Neural progenitor cell (in vitro differentiated cells): ENCODE data around the gene SHLD1. TPM values are rescaled to one million over a fixed set of nuclear protein-coding genes. Genes with fewer than 3 reads are reported as not detected.

Experiments
- DNase-seq: peaks from one replicate; pipeline ENCODE4 v3.0.0-alpha.2; 2016; ENCODE audit warnings: low spot score
- H2AFZ ChIP-seq: fragments of 200-600 bp; sonication (generic); replicated peaks from 2 replicates; pipeline ENCODE4 v1.6.1; 2016; ENCODE audit warnings: antibody characterized with exemption
- H3F3A ChIP-seq: fragments of 200-600 bp; sonication (generic); 2 replicates; pipeline ENCODE4 v1.6.1; 2016; ENCODE audit warnings: antibody characterized with exemption, low read depth
- H3K27ac ChIP-seq: fragments of 200-600 bp; sonication (generic); 2 replicates; pipeline ENCODE4 v1.5.1; 2016; ENCODE audit warnings: mild to moderate bottlenecking
- H3K27me3 ChIP-seq: fragments of 200-600 bp; sonication (generic); 2 replicates; pipeline ENCODE4 v1.6.1; 2016; ENCODE audit warnings: mild to moderate bottlenecking, moderate library complexity
- H3K36me3 ChIP-seq: fragments of 200-600 bp; sonication (generic); 2 replicates; pipeline ENCODE4 v1.5.1; 2016
- H3K4me1 ChIP-seq: fragments of 200-600 bp; sonication (generic); 2 replicates; pipeline ENCODE4 v1.6.1; 2016; ENCODE audit warnings: mixed run types
- H3K4me2 ChIP-seq: fragments of 200-600 bp; sonication (generic); 2 replicates; pipeline ENCODE4 v1.6.1; 2016
- H3K4me3 ChIP-seq: fragments of 200-600 bp; sonication (generic); 2 replicates; pipeline ENCODE4 v1.5.1; 2016
- H3K79me2 ChIP-seq: fragments of 200-600 bp; sonication (generic); 2 replicates; pipeline ENCODE4 v1.6.1; 2016; ENCODE audit warnings: low read depth
- H3K9ac ChIP-seq: fragments of 200-600 bp; sonication (generic); 2 replicates; pipeline ENCODE4 v1.6.1; 2016
- H3K9me3 ChIP-seq: fragments of 200-600 bp; sonication (generic); 2 replicates; pipeline ENCODE4 v1.5.1; 2016; ENCODE audit warnings: low read depth
- H4K20me1 ChIP-seq: fragments of 200-600 bp; sonication (generic); 2 replicates; pipeline ENCODE4 v1.6.1; 2016; ENCODE audit warnings: low read depth
- H3K27ac Mint-ChIP-seq: 3 replicates; pipeline ENCODE4 v1.8.0; 2021; ENCODE audit warnings: mixed read lengths
- H3K27me3 Mint-ChIP-seq: 2 replicates; pipeline ENCODE4 v1.8.0; 2022; ENCODE audit warnings: low read depth, mild to moderate bottlenecking, inconsistent platforms, moderate library complexity, mixed read lengths; ENCODE audit not compliant: insufficient read depth
- H3K36me3 Mint-ChIP-seq: 3 replicates; pipeline ENCODE4 v1.8.0; 2021; ENCODE audit warnings: mixed read lengths
- H3K4me1 Mint-ChIP-seq: 3 replicates; pipeline ENCODE4 v1.8.0; 2021; ENCODE audit warnings: mixed read lengths
- H3K4me3 Mint-ChIP-seq: 3 replicates; pipeline ENCODE4 v1.8.0; 2021; ENCODE audit warnings: mild to moderate bottlenecking, moderate library complexity, mixed read lengths
- H3K9me3 Mint-ChIP-seq: 3 replicates; pipeline ENCODE4 v1.8.0; 2020; ENCODE audit warnings: mixed read lengths
- CTCF ChIP-seq: fragments of 200-600 bp; sonication (generic); IDR thresholded peaks from 2 replicates; pipeline ENCODE4 v1.5.1; 2017; ENCODE audit warnings: antibody characterized with exemption, mild to moderate bottlenecking
- EZH2 ChIP-seq: fragments of 200-600 bp; sonication (generic); IDR thresholded peaks from 2 replicates; pipeline ENCODE4 v1.6.1; 2017; ENCODE audit warnings: antibody characterized with exemption, mild to moderate bottlenecking, moderate library complexity
- EZH2phosphoT487 ChIP-seq: fragments of 200-600 bp; sonication (generic); IDR thresholded peaks from 2 replicates; pipeline ENCODE4 v1.6.1; 2017; ENCODE audit warnings: antibody characterized with exemption
- total RNA-seq: library from RNA; depleted of rRNA; stranded (reverse); fragments of >200 nt; gene quantifications from 2 replicates; pipeline ENCODE4 v1.2.3, GENCODE V29; 2015; ENCODE audit warnings: low replicate concordance

SHLD1 gene
- total RNA-seq, 1 donor from 2014 or later: 9.0 TPM

- no peak for TF ChIP-seq EZH2phosphoT487
- TF ChIP-seq CTCF: no peak
- no peak for TF ChIP-seq EZH2
- peaks cover 17% of the 10 kb centered on the region for H3K4me1 Mint-ChIP-seq
- Histone ChIP-seq H3K4me3 (no peak overlapping the region), H3F3A (peaks cover 5% of the 10 kb centered on the region), H2AFZ (no peak overlapping the region), H3K27ac (no peak overlapping the region), H3K27me3 (no peaks in the 10 kb centered on the region), H3K4me1 (peaks cover 13% of the 10 kb centered on the region), H3K9me3 (no peaks in the 10 kb centered on the region), H3K9ac (no peak overlapping the region), H3K36me3 (no peaks in the 10 kb centered on the region), H4K20me1 (no peaks in the 10 kb centered on the region), H3K4me2 (no peak overlapping the region), H3K79me2 (no peaks in the 10 kb centered on the region)
- no peak overlapping the region for H3K4me3 Mint-ChIP-seq
- no peak for DNase-seq
- H3K9me3 Mint-ChIP-seq: no peaks in the 10 kb centered on the region
- peaks cover 7% of the 10 kb centered on the region for H3K27me3 Mint-ChIP-seq
- H3K36me3 Mint-ChIP-seq: no peaks in the 10 kb centered on the region
- H3K27ac Mint-ChIP-seq: no peak overlapping the region
These were observed 77.7 kb downstream of the SHLD1 start for GRCh38 chr20:5827861-5828260.

GRCh38 chr20:5829241-5829809 lies 79.1 kb downstream of the SHLD1 start:
- TF ChIP-seq EZH2phosphoT487: no peak
- TF ChIP-seq CTCF: no peak
- no peak for TF ChIP-seq EZH2
- Mint-ChIP-seq H3K27me3 (no peaks in the 10 kb centered on the region), H3K36me3 (no peaks in the 10 kb centered on the region), H3K27ac (no peak overlapping the region), H3K4me1 (peaks cover 9% of the 10 kb centered on the region), H3K4me3 (no peak overlapping the region), H3K9me3 (no peaks in the 10 kb centered on the region)
- H4K20me1 ChIP-seq: no peaks in the 10 kb centered on the region
- H3F3A ChIP-seq: peaks cover 5% of the 10 kb centered on the region
- H3K27ac ChIP-seq: no peak overlapping the region
- H2AFZ ChIP-seq: no peak overlapping the region
- no peak for DNase-seq
- H3K9ac ChIP-seq: no peak overlapping the region
- H3K36me3 ChIP-seq: no peaks in the 10 kb centered on the region
- no peaks in the 10 kb centered on the region for H3K27me3 ChIP-seq
- H3K9me3 ChIP-seq: no peaks in the 10 kb centered on the region
- peaks cover 9% of the 10 kb centered on the region for H3K4me1 ChIP-seq
- H3K79me2 ChIP-seq: no peaks in the 10 kb centered on the region
- no peak overlapping the region for H3K4me3 ChIP-seq
- no peak overlapping the region for H3K4me2 ChIP-seq

- Mint-ChIP-seq H3K27me3 (no peaks in the 10 kb centered on the region), H3K4me3 (no peak overlapping the region), H3K27ac (no peak overlapping the region), H3K4me1 (no peaks in the 10 kb centered on the region), H3K36me3 (no peaks in the 10 kb centered on the region), H3K9me3 (peaks cover 2% of the 10 kb centered on the region)
- no peak overlapping the region for H3K27ac ChIP-seq
- H3K9me3 ChIP-seq: no peaks in the 10 kb centered on the region
- H3K4me2 ChIP-seq: no peak overlapping the region
- no peak for DNase-seq
- no peak overlapping the region for H2AFZ ChIP-seq
- H3K4me3 ChIP-seq: no peak overlapping the region
- H3F3A ChIP-seq: no peaks in the 10 kb centered on the region
- no peak overlapping the region for H3K9ac ChIP-seq
- no peaks in the 10 kb centered on the region for H3K27me3 ChIP-seq
- TF ChIP-seq EZH2phosphoT487 (no peak), EZH2 (no peak), CTCF (no peak)
- no peaks in the 10 kb centered on the region for H3K4me1 ChIP-seq
- no peaks in the 10 kb centered on the region for H3K36me3 ChIP-seq
- no peaks in the 10 kb centered on the region for H4K20me1 ChIP-seq
- no peaks in the 10 kb centered on the region for H3K79me2 ChIP-seq
These were observed 81.5 kb downstream of the SHLD1 start for GRCh38 chr20:5831539-5832237.
